Adrenal gland (tissue), 12 donors: ENCODE measurements around the gene TH. TPM values are rescaled to one million over a fixed set of nuclear protein-coding genes. Genes with fewer than 3 reads are reported as not detected.

Experiments
- DNase-seq, 7 donors: peaks; one replicate each; pipeline ENCODE4 v3.0.0-alpha.2; 2019 to 2020
- H3K27ac ChIP-seq, 5 donors: fragments of 200-600 bp; sonication (generic) in 4 of 5; 1 replicate in 3 of 5; 2 replicates in 2 of 5; pipeline versions ENCODE4 v1.5.1 to v1.8.0; 2016 to 2020; ENCODE audit warnings: mild to moderate bottlenecking in 1 of 5
- H3K27me3 ChIP-seq: fragments of 200-600 bp; 2 replicates; pipeline ENCODE4 v1.8.0; 2021
- H3K36me3 ChIP-seq, 2 donors: fragments of 200-600 bp; replicated peaks in 1 of 2; 1 replicate in 1 of 2; 2 replicates in 1 of 2; pipeline versions ENCODE4 v1.5.1 to v1.8.0; 2018 to 2022
- H3K4me1 ChIP-seq, 2 donors: fragments of 200-600 bp; replicated peaks in 1 of 2; 1 replicate in 1 of 2; 2 replicates in 1 of 2; pipeline versions ENCODE4 v1.5.1 to v1.8.0; 2018 to 2021
- H3K4me3 ChIP-seq, 4 donors: fragments of 200-600 bp; sonication (generic) in 3 of 4; one replicate each; pipeline ENCODE4 v1.5.1; 2016 to 2018
- H3K9me3 ChIP-seq, 3 donors: fragments of 200-600 bp; sonication (generic) in 1 of 3; replicated peaks in 1 of 3; 1 replicate in 2 of 3; 2 replicates in 1 of 3; pipeline versions ENCODE4 v1.5.1 to v1.8.0; 2016 to 2021
- POLR2A ChIP-seq, 2 donors: fragments of 450-650 bp; IDR thresholded peaks; one replicate each; pipeline ENCODE4 v1.6.1; 2017; ENCODE audit warnings: antibody characterized with exemption in 2 of 2, mild to moderate bottlenecking in 2 of 2, moderate library complexity in 1 of 2
- WGBS, 4 donors: extraction: QIAGEN DNeasy Blood & Tissue Kit in 2 of 4; methylation state at CpG; one replicate each; pipeline versions ENCODE4 v1.1.5 to v1.1.7; 2013 to 2017; 5-methylcytosine and 5-hydroxymethylcytosine counted together
- intact Hi-C, 2 donors: fragments of 100-400 bp; cut with DNase I; formaldehyde crosslinking; loops; one replicate each; pipeline versions ENCODE4 v1.14.1 to v1.15.0; 2022 to 2023
- polyA plus RNA-seq, 3 donors: library from polyadenylated mRNA; stranded (reverse); fragments of 200-250 nt in 2 of 3; fragments of 350-450 nt in 1 of 3; fragmentation: Illumina TruSeq in 1 of 3; extraction: RNeasy Lipid Tissue Mini Kit (QIAGEN cat#74804) in 1 of 3; gene quantifications; one replicate each; pipeline ENCODE4 v1.2.3, GENCODE V29; 2013 to 2014
- total RNA-seq, 9 donors: library from RNA; depleted of rRNA in 4 of 9; stranded (reverse); fragments of >200 nt in 4 of 9; fragments of 120-200 nt in 1 of 9; fragmentation: NEBNext Ultra II Directional in 1 of 9; extraction: Animal tissue kit (Norgen Biotek cat#: 25700) in 1 of 9; gene quantifications; one replicate each; pipeline versions ENCODE4 v1.1.0 to v1.2.4, GENCODE V29; 2013 to 2023
- TF ChIP-seq, protein P1 (sequence below), 6 experiments: fragments of 450-650 bp in 4 of 6; fragments of 200-600 bp in 2 of 6; sonication (generic) in 1 of 6; IDR thresholded peaks; 1 replicate in 5 of 6; 2 replicates in 1 of 6; pipeline versions ENCODE4 v1.5.1 to v1.8.0; 2016 to 2021; ENCODE audit warnings: antibody characterized with exemption in 6 of 6, mild to moderate bottlenecking in 2 of 6, moderate library complexity in 1 of 6
- donor health status: healthy with polysubstance abuse.
- donor health status: Bipolar disorder and iron deficiency.
- donor health status: DM: yes; HTN: yes; CAD: no.
- donor health status: DM: no; HTN: no; CAD: no.
- donor health status: DM: no; HTN: no; CAD: no.
- donor health status: DM: yes; HTN: yes; CAD: no.

The TH gene
- total and polyA plus RNA-seq, 12 donors: 0.54 to 1,253 (median 55.2) TPM; not detected in 1

- H3K4me3 ChIP-seq: no peak overlapping the region
- intact Hi-C loops: loop anchor here in 1 of 2 donors (10.0 kb wide), 1 partner anchor 323 kb away; no protein-coding TSS in a partner anchor
- H3K27me3 ChIP-seq: no peaks in the 10 kb centered on the region
- no peaks in the 10 kb centered on the region for H3K36me3 ChIP-seq
- 44 to 79% (median 67%) methylated on average over 14 to 29 of the region's 29 CpGs for WGBS, 4 donors
- H3K27ac ChIP-seq: no peak overlapping the region
- no peak for DNase-seq
- TF ChIP-seq POLR2A (IDR thresholded peaks at IDR 0.05): no peak
- TF ChIP-seq, protein P1, sequence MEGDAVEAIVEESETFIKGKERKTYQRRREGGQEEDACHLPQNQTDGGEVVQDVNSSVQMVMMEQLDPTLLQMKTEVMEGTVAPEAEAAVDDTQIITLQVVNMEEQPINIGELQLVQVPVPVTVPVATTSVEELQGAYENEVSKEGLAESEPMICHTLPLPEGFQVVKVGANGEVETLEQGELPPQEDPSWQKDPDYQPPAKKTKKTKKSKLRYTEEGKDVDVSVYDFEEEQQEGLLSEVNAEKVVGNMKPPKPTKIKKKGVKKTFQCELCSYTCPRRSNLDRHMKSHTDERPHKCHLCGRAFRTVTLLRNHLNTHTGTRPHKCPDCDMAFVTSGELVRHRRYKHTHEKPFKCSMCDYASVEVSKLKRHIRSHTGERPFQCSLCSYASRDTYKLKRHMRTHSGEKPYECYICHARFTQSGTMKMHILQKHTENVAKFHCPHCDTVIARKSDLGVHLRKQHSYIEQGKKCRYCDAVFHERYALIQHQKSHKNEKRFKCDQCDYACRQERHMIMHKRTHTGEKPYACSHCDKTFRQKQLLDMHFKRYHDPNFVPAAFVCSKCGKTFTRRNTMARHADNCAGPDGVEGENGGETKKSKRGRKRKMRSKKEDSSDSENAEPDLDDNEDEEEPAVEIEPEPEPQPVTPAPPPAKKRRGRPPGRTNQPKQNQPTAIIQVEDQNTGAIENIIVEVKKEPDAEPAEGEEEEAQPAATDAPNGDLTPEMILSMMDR (IDR thresholded peaks at IDR 0.05): no peak
- no peaks in the 10 kb centered on the region for H3K9me3 ChIP-seq
- H3K4me1 ChIP-seq: no peaks in the 10 kb centered on the region
Measured at GRCh38 chr11:2202071-2202899, 30.7 kb upstream of the TH start.

GRCh38 chr11:2201542-2201941 is 29.9 kb upstream of the TH start:
- no peak overlapping the region for H3K4me3 ChIP-seq
- DNase-seq: no peak
- no peak overlapping the region for H3K27ac ChIP-seq
- H3K4me1 ChIP-seq: no peaks in the 10 kb centered on the region
- intact Hi-C loops: loop anchor here in 1 of 2 donors (10.0 kb wide), 1 partner anchor 323 kb away; no protein-coding TSS in a partner anchor
- no peaks in the 10 kb centered on the region for H3K27me3 ChIP-seq
- 67 to 84% (median 80%) methylated on average over 2 of the region's 2 CpGs for WGBS, 4 donors
- H3K9me3 ChIP-seq: no peaks in the 10 kb centered on the region
- TF ChIP-seq POLR2A (IDR thresholded peaks at IDR 0.05): no peak
- TF ChIP-seq, protein P1 (IDR thresholded peaks at IDR 0.05): no peak
- H3K36me3 ChIP-seq: no peaks in the 10 kb centered on the region

DNA sequence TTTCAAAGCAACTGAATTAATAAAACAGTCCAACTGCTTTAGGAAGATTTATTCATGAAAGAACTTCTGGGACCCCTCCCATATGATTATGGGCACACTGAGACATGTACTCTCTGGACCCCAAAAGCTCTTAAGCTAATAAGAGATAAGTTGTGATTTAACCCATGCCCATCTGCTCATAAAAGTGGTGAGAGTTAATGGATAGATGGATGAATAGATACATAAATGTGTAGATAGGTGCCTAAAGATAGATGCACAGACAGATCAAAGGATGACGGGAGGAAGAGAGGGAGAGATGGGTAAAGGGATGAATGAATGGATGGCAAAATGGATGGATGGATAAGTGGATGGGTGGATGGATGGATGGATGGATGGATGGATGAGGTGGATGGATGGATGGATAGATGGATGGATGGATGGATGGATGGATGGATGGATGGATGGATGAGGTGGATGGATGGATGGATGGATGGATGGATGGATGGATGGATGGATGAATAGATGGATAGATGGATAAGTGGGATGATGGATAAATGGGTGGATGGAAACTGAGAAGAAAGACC is 29.4 kb upstream of the TH start:
- Histone ChIP-seq H3K4me1 (no peaks in the 10 kb centered on the region), H3K27me3 (no peaks in the 10 kb centered on the region), H3K36me3 (no peaks in the 10 kb centered on the region), H3K9me3 (no peaks in the 10 kb centered on the region), H3K4me3 (no peak overlapping the region), H3K27ac (no peak overlapping the region)
- 65 to 83% (median 72%) methylated on average over 1 of the region's 1 CpG for WGBS, 4 donors
- no peak for DNase-seq
- intact Hi-C loops: loop anchor here in 1 of 2 donors (10.0 kb wide), 1 partner anchor 324 kb away; no protein-coding TSS in a partner anchor
- TF ChIP-seq, protein P1 (IDR thresholded peaks at IDR 0.05): no peak
- TF ChIP-seq POLR2A (IDR thresholded peaks at IDR 0.05): no peak

- no peaks in the 10 kb centered on the region for H3K27me3 ChIP-seq
- H3K4me3 ChIP-seq: no peak overlapping the region
- WGBS, 4 donors: 66 to 85% (median 83%) methylated on average over 7 to 11 of the region's 11 CpGs
- H3K36me3 ChIP-seq: no peaks in the 10 kb centered on the region
- no peak overlapping the region for H3K27ac ChIP-seq
- no peaks in the 10 kb centered on the region for H3K9me3 ChIP-seq
- no peak for DNase-seq
- TF ChIP-seq POLR2A (IDR thresholded peaks at IDR 0.05): no peak
- TF ChIP-seq, protein P1 (IDR thresholded peaks at IDR 0.05): no peak
- intact Hi-C loops: loop anchor here in 1 of 2 donors (10.0 kb wide), 1 partner anchor 324 kb away; no protein-coding TSS in a partner anchor
- H3K4me1 ChIP-seq: no peaks in the 10 kb centered on the region
Measured at GRCh38 chr11:2200536-2200935, 28.9 kb upstream of the TH start.
